Stimulated activated CD4-positive, alpha-beta T cell treated with anti-CD3 and anti-CD28 coated beads, Interleukin-12 subunit alpha, Interleukin-12 subunit beta, amount 100 ng/mL, for 4 hours (primary cell): ENCODE data around the gene HCRTR1.

Experiments
- DNase-seq: peaks from one replicate; pipeline ENCODE4 v3.0.0-alpha.2; 2020

The HCRTR1 gene

DNA sequence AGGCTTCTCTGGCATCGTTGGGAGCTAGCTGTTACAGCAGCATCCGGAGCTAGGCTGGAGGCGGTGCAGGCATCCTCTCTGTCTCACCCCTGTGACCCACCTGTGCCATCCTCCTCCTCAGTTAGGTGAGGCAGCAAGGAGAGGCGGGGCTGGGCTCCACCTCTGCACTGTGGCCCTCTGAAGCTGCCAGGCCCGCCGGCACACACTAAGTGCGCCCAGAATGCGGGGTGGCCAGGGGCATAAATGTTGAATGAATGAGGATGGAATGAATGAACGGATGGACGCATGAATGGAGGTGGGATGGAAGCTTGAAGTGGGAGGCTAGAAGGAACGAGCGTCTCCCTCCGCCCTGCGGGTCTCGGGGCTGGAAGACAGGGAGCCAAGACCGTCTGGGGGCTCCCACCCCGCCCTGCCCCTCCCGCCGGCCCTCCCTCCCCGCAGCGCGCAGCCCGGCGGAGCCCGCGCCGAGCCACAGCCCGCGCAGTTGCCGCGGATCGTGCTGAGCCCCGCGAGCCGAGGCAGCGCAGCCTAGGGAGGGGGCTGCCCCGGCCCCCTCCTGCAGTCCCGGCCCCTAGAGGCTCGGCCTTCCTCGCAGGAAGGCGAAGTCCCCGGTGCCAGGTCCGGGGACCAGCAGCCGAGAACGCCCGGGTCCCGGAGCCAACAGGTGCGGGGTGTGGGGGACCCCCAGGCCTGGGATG is at the start of gene HCRTR1:
TSS of gene HCRTR1 (plus strand) at position 472 of the 698 bp plus-strand sequence. CDS start 1,504 bp downstream, outside the sequence.
- no peak for DNase-seq

GRCh38 chr1:31567956-31568570 is 49.4 kb upstream of the HCRTR1 start:
- DNase-seq, result no peak

DNA sequence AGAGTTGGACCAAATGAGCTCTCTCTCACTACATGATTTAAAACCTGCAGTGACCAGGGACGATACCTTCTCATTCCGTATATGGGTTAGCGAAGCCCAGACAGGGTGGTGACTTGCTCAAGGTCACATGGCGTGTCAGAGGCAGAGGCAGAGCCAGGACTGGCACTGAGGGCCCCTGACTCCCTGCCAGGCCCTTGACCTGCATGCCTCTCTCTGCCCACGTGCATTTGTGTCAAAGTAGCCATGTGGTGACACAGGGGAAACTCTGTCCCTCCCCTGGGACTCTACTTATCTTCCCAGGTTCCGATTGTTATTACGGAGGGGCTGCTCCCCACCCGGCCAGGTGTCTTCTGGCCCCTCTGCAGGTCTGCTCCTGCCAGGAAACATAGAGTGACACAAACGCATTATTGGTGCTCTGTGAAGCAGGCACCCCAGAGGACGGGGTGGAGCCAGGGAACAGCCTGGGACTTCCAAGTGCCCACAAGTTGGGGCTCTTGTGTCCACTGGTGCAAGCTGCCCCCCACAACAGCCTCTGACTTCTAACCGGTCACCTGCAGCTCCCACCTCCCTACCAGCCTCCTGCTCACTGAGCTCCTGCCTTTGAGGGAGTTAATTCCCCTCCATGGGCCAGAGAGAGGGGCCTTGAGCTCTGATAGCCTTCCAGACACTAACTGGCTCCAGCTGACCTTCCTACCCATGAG is 48.4 kb upstream of the HCRTR1 start:
- no peak for DNase-seq

GRCh38 chr1:31569596-31570173 is 47.8 kb upstream of the HCRTR1 start:
- DNase-seq, result no peak

DNA sequence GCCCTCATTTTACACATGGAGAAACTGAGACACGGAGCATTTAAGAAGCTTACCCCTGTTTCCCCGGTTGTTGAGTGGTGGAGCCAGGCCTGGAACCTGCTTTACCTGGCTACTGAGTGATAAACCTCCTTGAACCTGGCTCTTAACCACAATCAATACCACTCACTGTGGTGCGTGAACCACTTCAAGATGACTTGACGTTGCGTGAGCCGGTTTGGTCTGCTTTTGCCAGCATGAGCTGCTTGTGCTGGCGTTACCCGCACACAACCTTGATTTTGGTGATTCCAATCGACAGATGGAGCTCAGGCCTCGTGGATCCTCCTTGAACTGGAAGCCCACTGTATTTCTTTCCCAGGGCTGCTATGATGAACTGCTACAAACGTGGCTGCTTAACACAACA is 47.3 kb upstream of the HCRTR1 start:
- no peak for DNase-seq

- DNase-seq, result no peak
Measured at GRCh38 chr1:31570906-31571305, 46.6 kb upstream of the HCRTR1 start.

GRCh38 chr1:31571340-31572295 is 45.9 kb upstream of the HCRTR1 start:
- no peak for DNase-seq

GRCh38 chr1:31572323-31573104 is 45.0 kb upstream of the HCRTR1 start:
- DNase-seq, result no peak

GRCh38 chr1:31573261-31573660 is 44.2 kb upstream of the HCRTR1 start:
- DNase-seq, result no peak

DNA sequence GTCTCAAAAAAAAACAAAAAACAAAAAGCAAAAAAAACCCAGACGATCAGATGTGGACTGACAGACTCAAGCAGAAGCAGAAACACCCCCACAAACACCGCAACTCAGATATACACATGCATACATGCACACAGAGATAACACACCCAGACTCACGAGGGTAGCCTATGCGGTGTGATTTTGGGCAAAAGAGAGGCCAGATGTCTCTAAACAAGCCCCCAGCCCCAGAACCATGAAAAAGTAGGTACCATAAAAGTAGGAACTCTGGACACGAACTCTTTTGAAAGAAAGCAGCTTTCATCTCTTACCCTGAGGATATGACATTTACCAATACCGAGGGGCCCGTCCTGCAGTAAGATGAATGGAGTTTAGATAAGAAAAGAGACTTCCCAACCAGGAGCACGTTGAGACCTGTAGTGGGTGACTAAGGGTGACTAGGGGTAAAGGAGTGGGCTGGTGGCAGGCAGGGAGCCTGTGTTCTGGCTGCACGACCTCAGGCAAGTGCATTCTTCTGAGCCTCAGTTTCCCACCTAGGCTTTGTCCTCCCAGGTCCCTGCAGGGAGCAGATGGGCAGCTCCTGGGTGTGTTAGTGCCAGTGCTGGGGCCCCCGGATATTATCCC is 42.6 kb upstream of the HCRTR1 start:
- DNase-seq, result no peak

DNA sequence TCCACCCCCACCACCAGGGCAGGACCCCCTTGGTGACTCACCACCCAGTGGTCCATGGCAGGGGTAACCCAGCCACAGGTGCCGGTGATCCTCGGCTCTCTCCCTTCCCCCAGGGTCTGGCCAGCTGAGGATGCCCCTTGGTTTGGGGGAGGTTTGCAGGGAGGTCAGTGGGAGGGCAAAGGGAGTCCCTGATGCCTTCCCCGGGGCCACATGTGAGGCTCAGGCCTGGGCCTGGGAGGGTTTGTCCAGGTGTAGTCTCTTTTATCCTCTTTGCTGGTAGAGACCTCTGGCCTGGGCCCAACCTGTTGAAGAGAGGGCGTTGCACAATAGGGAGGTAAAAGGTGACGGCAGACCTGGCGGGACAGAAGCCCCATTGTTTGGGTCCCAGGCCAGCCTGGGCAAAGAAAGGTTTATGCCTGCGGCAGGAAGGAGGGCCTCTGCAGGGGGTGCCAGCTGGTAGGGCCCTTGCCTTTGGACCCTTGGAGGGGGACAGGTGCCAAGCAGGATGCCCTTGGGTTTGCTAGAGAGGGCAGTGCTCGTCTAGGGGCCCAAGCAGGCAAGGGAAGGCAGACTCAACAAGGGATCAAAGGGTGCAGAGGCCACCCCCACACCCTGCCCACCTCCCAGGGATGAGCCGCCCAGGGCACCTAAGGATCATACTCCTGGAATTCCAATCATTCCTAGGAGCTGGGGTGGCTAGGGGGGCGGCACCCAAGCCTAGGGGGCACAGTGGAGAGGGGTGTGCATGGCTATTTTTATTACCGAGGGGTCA is 41.9 kb upstream of the HCRTR1 start:
- no peak for DNase-seq

DNA sequence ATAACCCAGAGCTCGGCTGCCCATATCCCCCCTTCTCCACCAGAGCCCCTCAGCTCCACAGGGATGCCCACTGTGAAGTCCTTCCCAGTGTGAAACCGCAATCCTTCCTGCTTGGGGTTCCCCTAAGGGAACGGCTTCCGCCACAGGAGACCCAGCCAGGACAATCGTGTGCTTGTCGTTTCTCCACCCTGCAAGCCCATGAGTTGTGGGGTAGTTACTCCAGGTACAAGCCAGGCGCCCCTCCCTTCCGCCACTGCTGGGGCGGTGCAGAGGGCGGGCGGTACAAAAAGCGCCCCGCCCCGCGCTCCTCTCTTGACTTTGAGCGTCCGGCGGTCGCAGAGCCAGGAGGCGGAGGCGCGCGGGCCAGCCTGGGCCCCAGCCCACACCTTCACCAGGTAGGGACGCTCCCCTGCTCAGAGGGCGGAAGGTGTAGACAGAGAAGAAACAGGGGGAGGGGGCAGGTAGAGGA is 41.3 kb upstream of the HCRTR1 start, which contains the start of gene TINAGL1:
TSS of gene TINAGL1 (plus strand) at position 315 of the 469 bp plus-strand sequence. CDS start 634 bp downstream, outside the sequence.
- no peak for DNase-seq

DNA sequence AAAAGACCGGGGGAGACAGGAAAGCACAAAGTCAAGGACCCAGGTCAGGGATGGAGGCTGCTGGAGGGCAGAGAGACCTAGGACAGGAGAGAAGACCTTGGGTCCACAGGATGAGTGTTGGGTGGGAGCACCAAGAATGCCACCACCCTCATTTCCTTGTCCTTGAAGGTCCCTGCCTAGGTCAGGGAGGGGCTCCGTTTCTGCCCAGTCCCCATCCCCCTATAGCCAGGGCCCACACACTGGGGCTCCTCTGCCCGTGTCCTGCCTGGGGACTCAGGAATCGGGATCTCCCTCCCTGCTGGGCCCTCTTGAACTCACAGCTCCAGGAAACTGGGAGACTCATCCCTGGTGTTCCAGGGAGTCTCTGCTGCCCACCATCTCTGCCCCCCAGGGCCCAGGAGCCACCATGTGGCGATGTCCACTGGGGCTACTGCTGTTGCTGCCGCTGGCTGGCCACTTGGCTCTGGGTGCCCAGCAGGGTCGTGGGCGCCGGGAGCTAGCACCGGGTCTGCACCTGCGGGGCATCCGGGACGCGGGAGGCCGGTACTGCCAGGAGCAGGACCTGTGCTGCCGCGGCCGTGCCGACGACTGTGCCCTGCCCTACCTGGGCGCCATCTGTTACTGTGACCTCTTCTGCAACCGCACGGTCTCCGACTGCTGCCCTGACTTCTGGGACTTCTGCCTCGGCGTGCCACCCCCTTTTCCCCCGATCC is 40.6 kb upstream of the HCRTR1 start:
- no peak for DNase-seq

- no peak for DNase-seq
Measured at GRCh38 chr1:31577515-31578192, 39.8 kb upstream of the HCRTR1 start.

DNA sequence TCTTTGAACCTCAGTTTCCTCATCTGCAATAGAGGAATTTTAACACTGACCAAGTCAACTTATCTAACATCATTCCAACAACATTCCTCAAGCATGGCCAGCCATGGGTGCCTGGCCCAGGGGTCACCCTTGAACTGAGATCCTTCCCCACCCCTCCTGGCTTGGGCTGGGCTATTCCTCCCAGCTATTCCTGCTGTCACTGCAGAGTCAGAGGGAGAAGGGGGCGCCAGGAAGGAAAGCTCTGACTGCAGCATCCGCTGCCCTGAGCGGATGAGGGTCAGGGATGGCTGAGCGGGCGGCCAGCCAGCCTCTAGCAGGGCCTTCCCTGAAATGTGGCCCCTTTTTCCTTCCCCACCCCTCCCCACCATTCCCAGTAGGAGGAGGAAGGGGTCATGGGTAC is 38.1 kb upstream of the HCRTR1 start:
- DNase-seq, result no peak

GRCh38 chr1:31580513-31580870 is 37.0 kb upstream of the HCRTR1 start:
- DNase-seq, result no peak

- no peak for DNase-seq
Measured at GRCh38 chr1:31580891-31581603, 36.4 kb upstream of the HCRTR1 start.
